GM23248 (cell line): Measurements from ENCODE around the gene ANKRA2. TPM values are rescaled to one million over a fixed set of nuclear protein-coding genes. Genes with fewer than 3 reads are reported as not detected.

ENCODE experiments used
- DNase-seq: peaks from one replicate; pipeline ENCODE4 v3.0.0-alpha.2; 2015
- H2AFZ ChIP-seq: fragments of 200-600 bp; sonication (generic); 2 replicates; pipeline ENCODE4 v1.6.1; 2016; ENCODE audit warnings: antibody characterized with exemption
- H3F3A ChIP-seq: fragments of 200-600 bp; sonication (generic); 2 replicates; pipeline ENCODE4 v1.6.1; 2016; ENCODE audit warnings: mild to moderate bottlenecking, antibody characterized with exemption, mixed run types; ENCODE audit not compliant: insufficient read depth
- H3K27ac ChIP-seq: fragments of 200-600 bp; sonication (generic); 2 replicates; pipeline ENCODE4 v1.5.1; 2016; ENCODE audit warnings: mild to moderate bottlenecking
- H3K27me3 ChIP-seq: fragments of 200-600 bp; sonication (generic); replicated peaks from 2 replicates; pipeline ENCODE4 v1.6.1; 2016; ENCODE audit warnings: mild to moderate bottlenecking; ENCODE audit not compliant: insufficient read depth
- H3K36me3 ChIP-seq: fragments of 200-600 bp; sonication (generic); 2 replicates; pipeline ENCODE4 v1.6.1; 2016; ENCODE audit warnings: low read depth, mild to moderate bottlenecking
- H3K4me1 ChIP-seq: fragments of 200-600 bp; sonication (generic); 2 replicates; pipeline ENCODE4 v1.6.1; 2016; ENCODE audit warnings: mild to moderate bottlenecking; ENCODE audit not compliant: insufficient read depth
- H3K4me2 ChIP-seq: fragments of 200-600 bp; sonication (generic); one replicate; pipeline ENCODE4 v1.6.1; 2016; ENCODE audit warnings: mild to moderate bottlenecking; ENCODE audit not compliant: unreplicated experiment
- H3K4me3 ChIP-seq: fragments of 200-600 bp; sonication (generic); 2 replicates; pipeline ENCODE4 v1.5.1; 2016; ENCODE audit warnings: mild to moderate bottlenecking
- H3K79me2 ChIP-seq: fragments of 200-600 bp; sonication (generic); 2 replicates; pipeline ENCODE4 v1.6.1; 2016; ENCODE audit warnings: mild to moderate bottlenecking; ENCODE audit not compliant: insufficient read depth
- H3K9ac ChIP-seq: fragments of 200-600 bp; sonication (generic); 2 replicates; pipeline ENCODE4 v1.6.1; 2016; ENCODE audit warnings: mild to moderate bottlenecking
- H3K9me2 ChIP-seq: fragments of 200-600 bp; sonication (generic); 2 replicates; pipeline ENCODE4 v1.6.1; 2016; ENCODE audit warnings: mixed run types, mild to moderate bottlenecking, moderate library complexity; ENCODE audit not compliant: insufficient read depth
- H3K9me3 ChIP-seq: fragments of 200-600 bp; sonication (generic); one replicate; pipeline ENCODE4 v1.6.1; 2017; ENCODE audit warnings: low read depth
- H4K20me1 ChIP-seq: fragments of 200-600 bp; sonication (generic); 2 replicates; pipeline ENCODE4 v1.6.0; 2016; ENCODE audit not compliant: insufficient read depth
- EZH2 ChIP-seq: fragments of 200-600 bp; sonication (generic); IDR thresholded peaks from 2 replicates; pipeline ENCODE4 v1.6.1; 2018; ENCODE audit warnings: antibody characterized with exemption, mild to moderate bottlenecking; ENCODE audit not compliant: insufficient read depth, poor library complexity, severe bottlenecking
- EZH2phosphoT487 ChIP-seq: fragments of 200-600 bp; sonication (generic); IDR thresholded peaks from 2 replicates; pipeline ENCODE4 v1.6.1; 2018; ENCODE audit warnings: antibody characterized with exemption, moderate library complexity, mild to moderate bottlenecking, low read depth; ENCODE audit not compliant: insufficient read depth
- WGBS, 2 experiments: methylation state at CpG; one replicate each; pipeline ENCODE4 v1.1.6; 2015 to 2017; ENCODE audit warnings: low lambda C conversion rate in 2 of 2, low coverage in 1 of 2; ENCODE audit errors: missing lambda C conversion rate in 2 of 2; 5-methylcytosine and 5-hydroxymethylcytosine counted together
- in situ Hi-C: fragments of 300-500 bp; cut with MboI; formaldehyde crosslinking; loops from 2 replicates; pipeline ENCODE4 v1.15.0; 2020
- polyA plus RNA-seq: library from polyadenylated mRNA; unstranded; fragments of >200 nt; fragmentation: Nextera tagmentation; extraction: Ambion mirVana; gene quantifications from 2 replicates; pipeline ENCODE4 v1.2.1, GENCODE V29; 2016
- total RNA-seq: library from RNA; depleted of rRNA; stranded (reverse); fragments of >200 nt; shearing (Covaris generic); gene quantifications from 2 replicates; pipeline ENCODE4 v1.2.3, GENCODE V29; 2014

ANKRA2 gene
- total and polyA plus RNA-seq, 2 experiments from 2014 or later = 23.6 to 30.2 TPM

- Histone ChIP-seq H4K20me1 (no peaks in the 10 kb centered on the region), H3K9ac (no peak overlapping the region), H3F3A (no peaks in the 10 kb centered on the region), H3K4me3 (no peak overlapping the region), H2AFZ (0 out of 2 replicates have a peak overlapping the region, but pooled peaks have one; percentile 12), H3K27ac (no peak overlapping the region), H3K4me1 (peaks cover 11% of the 10 kb centered on the region), H3K79me2 (no peaks in the 10 kb centered on the region), H3K9me2 (no peaks in the 10 kb centered on the region), H3K9me3 (no peaks in the 10 kb centered on the region), H3K4me2 (no peak overlapping the region), H3K36me3 (no peaks in the 10 kb centered on the region), H3K27me3 (no peaks in the 10 kb centered on the region)
- TF ChIP-seq EZH2 = no peak
- no peak for TF ChIP-seq EZH2phosphoT487
- WGBS, 2 experiments = 91 to 93% methylated on average over 1 of the region's 1 CpG
- in situ Hi-C loops = no loop called here
- no peak for DNase-seq
Observed at GRCh38 chr5:73529081-73529480, 36.4 kb downstream of the ANKRA2 start.

GRCh38 chr5:73528248-73528647 lies 37.2 kb downstream of the ANKRA2 start:
- Histone ChIP-seq H3K4me3 (no peak overlapping the region), H2AFZ (no peak overlapping the region), H3K9ac (no peak overlapping the region), H3K27me3 (no peaks in the 10 kb centered on the region), H3K9me2 (no peaks in the 10 kb centered on the region), H3K9me3 (no peaks in the 10 kb centered on the region), H3K79me2 (no peaks in the 10 kb centered on the region), H3K4me1 (peaks cover 11% of the 10 kb centered on the region), H3F3A (no peaks in the 10 kb centered on the region), H3K27ac (no peak overlapping the region), H3K36me3 (no peaks in the 10 kb centered on the region), H4K20me1 (no peaks in the 10 kb centered on the region), H3K4me2 (no peak overlapping the region)
- no peak for TF ChIP-seq EZH2
- no peak for TF ChIP-seq EZH2phosphoT487
- 81 to 95% methylated on average over 3 of the region's 3 CpGs for WGBS, 2 experiments
- DNase-seq = no peak
- in situ Hi-C loops = no loop called here

GRCh38 chr5:73525606-73526203 lies 39.7 kb downstream of the ANKRA2 start:
- H3F3A ChIP-seq = no peaks in the 10 kb centered on the region
- no peaks in the 10 kb centered on the region for H3K79me2 ChIP-seq
- in situ Hi-C loops = no loop called here
- WGBS, 2 experiments = 33 to 37% methylated on average over 3 of the region's 3 CpGs
- no peaks in the 10 kb centered on the region for H3K4me1 ChIP-seq
- no peaks in the 10 kb centered on the region for H3K9me3 ChIP-seq
- no peaks in the 10 kb centered on the region for H3K9me2 ChIP-seq
- H3K27ac ChIP-seq = no peak overlapping the region
- no peak overlapping the region for H3K4me3 ChIP-seq
- no peak overlapping the region for H3K9ac ChIP-seq
- TF ChIP-seq EZH2 = no peak
- no peak for TF ChIP-seq EZH2phosphoT487
- H2AFZ ChIP-seq = no peak overlapping the region
- no peaks in the 10 kb centered on the region for H3K27me3 ChIP-seq
- no peaks in the 10 kb centered on the region for H4K20me1 ChIP-seq
- no peaks in the 10 kb centered on the region for H3K36me3 ChIP-seq
- no peak overlapping the region for H3K4me2 ChIP-seq
- no peak for DNase-seq

- WGBS, 2 experiments = 93 to 100% methylated on average over 1 of the region's 1 CpG
- Histone ChIP-seq H3K4me1 (no peaks in the 10 kb centered on the region), H3K27ac (no peak overlapping the region), H4K20me1 (no peaks in the 10 kb centered on the region), H3F3A (no peaks in the 10 kb centered on the region), H3K27me3 (no peaks in the 10 kb centered on the region), H3K4me2 (no peak overlapping the region), H3K9me2 (no peaks in the 10 kb centered on the region), H3K9me3 (no peaks in the 10 kb centered on the region), H3K4me3 (no peak overlapping the region), H3K9ac (no peak overlapping the region), H2AFZ (no peak overlapping the region), H3K36me3 (no peaks in the 10 kb centered on the region), H3K79me2 (no peaks in the 10 kb centered on the region)
- in situ Hi-C loops = no loop called here
- peak; percentile 43 for DNase-seq
- TF ChIP-seq EZH2 = no peak
- TF ChIP-seq EZH2phosphoT487 = no peak
Observed at GRCh38 chr5:73523861-73524260, 41.6 kb downstream of the ANKRA2 start.

- no peaks in the 10 kb centered on the region for H3K9me2 ChIP-seq
- no peaks in the 10 kb centered on the region for H3K36me3 ChIP-seq
- H3K27me3 ChIP-seq = no peaks in the 10 kb centered on the region
- no peak overlapping the region for H2AFZ ChIP-seq
- H3K9me3 ChIP-seq = no peaks in the 10 kb centered on the region
- H3K4me3 ChIP-seq = no peak overlapping the region
- DNase-seq = no peak
- H3K27ac ChIP-seq = no peak overlapping the region
- no peaks in the 10 kb centered on the region for H4K20me1 ChIP-seq
- H3K4me2 ChIP-seq = no peak overlapping the region
- no peaks in the 10 kb centered on the region for H3K4me1 ChIP-seq
- no peaks in the 10 kb centered on the region for H3F3A ChIP-seq
- TF ChIP-seq EZH2phosphoT487 (no peak), EZH2 (no peak)
- in situ Hi-C loops = no loop called here
- no peak overlapping the region for H3K9ac ChIP-seq
- 85 to 88% methylated on average over 7 of the region's 7 CpGs for WGBS, 2 experiments
- no peaks in the 10 kb centered on the region for H3K79me2 ChIP-seq
Observed at GRCh38 chr5:73522989-73523388, 42.5 kb downstream of the ANKRA2 start.
